HG03457 (cell line): ENCODE measurements around the gene UGT1A9.

Source experiments
- ATAC-seq: cut with Tn5 transposase; IDR thresholded peaks from one replicate; pipeline ENCODE4 v1.9.1; 2021; ENCODE audit warnings: moderate number of reproducible peaks; ENCODE audit not compliant: unreplicated experiment

UGT1A9 gene

DNA sequence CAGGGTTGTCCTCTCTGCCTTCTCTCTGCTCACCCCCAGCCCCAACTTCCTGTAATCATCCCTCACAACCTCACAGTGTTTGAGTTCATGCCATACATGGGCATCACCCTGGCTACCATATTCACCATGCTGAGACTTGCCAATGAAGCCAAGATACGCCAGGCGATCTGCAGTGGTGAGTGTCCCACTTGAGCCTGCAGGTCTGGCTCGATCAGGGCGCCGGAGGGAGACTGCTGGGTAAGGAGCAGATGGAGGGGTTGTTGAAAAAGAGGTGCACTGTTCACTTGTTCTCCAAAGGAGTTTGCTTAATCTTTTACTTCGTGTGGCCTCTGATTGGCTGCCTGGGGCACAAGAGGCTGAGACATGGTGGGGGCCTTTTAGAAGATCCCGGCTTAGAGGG lies 121.0 kb downstream of the UGT1A9 start:
- ATAC-seq, result no peak

DNA sequence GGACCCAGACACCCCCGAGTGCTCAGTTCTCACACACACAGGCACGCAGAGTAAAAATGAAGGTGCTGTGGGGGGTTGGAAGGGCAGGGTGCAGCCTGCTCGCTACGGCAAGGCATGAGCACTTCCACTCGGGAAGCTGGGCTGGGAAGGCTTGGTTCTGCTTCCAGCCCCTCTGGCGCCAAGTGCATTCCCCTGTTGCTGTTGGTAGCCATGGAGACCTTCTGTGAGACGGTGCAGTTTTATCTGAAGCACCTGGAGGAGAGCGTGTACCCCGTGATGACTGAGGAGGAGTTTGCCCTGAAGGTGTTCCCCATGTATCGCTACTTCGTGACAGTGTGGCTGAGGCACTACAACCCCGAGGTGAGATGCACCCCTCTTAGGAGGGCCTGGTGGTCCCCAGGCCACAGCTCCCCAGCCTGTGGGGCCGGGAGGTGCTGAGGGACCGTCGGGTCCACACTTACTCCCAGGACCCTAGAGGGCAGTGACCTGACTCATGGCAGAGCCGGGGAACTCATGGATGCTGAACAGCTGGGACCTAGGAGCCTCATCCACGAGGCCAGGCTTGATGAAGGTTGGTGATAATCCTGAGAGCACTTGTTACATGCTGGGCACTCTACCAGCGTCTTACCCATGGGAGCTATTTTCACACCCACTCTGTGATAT lies 121.9 kb downstream of the UGT1A9 start:
- no peak for ATAC-seq

DNA sequence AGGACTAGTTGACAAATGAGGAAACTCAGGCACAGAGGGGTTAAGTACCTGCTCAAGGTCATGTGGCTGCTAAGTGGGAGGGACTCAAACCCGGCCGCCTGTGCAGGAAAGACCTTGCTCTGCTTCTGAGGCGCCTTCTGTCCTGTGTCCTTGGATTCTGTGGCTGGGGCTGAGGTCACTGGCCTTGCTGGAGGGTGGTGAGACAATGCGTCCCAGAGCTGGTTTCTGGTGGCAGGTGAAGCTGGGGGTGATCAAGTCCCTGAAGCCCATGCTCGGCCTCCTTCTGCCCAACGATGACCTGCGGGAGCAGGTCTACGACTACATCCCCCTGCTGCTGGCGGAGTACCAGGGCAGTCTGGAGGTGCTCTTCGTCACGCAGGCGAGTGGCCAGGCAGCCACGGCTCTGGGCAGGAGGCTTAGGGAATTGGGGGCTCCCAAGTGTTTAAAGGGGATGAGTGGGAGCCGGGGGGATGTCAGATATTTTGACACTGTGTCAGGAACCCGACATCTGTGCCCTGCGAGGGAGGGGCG lies 122.5 kb downstream of the UGT1A9 start:
- ATAC-seq, result no peak

DNA sequence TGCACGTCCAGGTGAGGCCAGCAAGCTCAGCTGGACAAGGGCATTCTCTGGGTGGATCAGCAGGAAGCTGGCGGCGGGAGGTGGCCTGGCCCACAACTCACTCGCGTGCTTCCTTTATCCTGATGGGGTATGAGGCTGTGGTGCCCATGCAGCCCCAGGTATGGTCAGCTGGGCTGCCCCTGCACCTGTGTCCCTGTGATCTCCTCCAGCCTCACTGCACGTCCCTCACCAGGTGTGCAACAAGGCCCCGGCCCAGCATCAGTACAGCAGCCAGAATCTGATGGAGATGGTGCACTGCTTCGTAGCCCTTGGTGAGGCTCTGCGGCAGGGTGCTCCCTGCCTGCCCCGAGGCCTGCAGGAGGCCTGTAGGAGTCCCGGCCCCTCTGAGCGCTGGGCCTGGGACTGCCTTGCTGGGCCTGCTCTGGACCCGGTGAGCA lies 124.1 kb downstream of the UGT1A9 start:
- ATAC-seq, result no peak

GRCh38 chr2:233796254-233796653 lies 124.6 kb downstream of the UGT1A9 start:
- ATAC-seq, result no peak

- no peak for ATAC-seq
Measured at GRCh38 chr2:233798335-233799086, 126.8 kb downstream of the UGT1A9 start.

GRCh38 chr2:233799087-233799665 lies 127.5 kb downstream of the UGT1A9 start:
- no peak for ATAC-seq

- no peak for ATAC-seq
Measured at GRCh38 chr2:233799716-233800115, 128.0 kb downstream of the UGT1A9 start.

GRCh38 chr2:233800208-233800607 lies 128.5 kb downstream of the UGT1A9 start:
- no peak for ATAC-seq

- ATAC-seq, result no peak
Measured at GRCh38 chr2:233801357-233802131, 129.8 kb downstream of the UGT1A9 start.

DNA sequence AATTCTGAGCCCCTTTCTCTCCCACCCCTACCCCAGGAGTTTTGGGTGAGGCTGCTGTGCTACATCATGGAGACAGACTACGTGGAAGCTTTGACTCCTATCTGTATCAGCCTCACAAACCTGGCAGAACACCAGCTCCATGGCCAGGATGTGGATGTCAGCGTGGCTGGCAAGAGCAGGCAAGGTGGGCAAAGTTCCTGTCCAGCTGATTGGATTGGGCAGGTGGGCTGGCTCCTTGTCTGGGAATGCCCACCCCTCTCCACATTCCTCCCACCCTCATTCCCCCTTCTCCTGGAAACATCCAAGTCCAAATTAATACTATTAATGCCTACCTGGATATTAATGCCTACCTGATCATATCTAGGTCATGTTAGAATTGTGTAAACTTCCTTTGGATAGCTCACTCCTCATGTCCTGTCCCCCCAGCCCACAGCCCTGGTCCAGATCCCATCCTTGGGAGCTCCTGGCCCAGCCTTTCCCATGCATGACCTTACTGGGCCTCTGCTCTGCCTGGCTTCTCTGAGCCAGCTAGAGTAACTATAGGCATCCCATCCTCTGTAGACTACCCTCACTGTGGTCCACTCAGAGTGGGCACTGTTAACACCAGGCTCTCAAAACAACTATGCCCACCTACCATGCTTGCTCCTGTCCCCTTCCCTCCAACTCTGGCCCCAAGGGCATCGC lies 130.6 kb downstream of the UGT1A9 start:
- no peak for ATAC-seq

- ATAC-seq, result no peak
Measured at GRCh38 chr2:233803292-233803911, 131.7 kb downstream of the UGT1A9 start.

GRCh38 chr2:233803994-233804393 lies 132.3 kb downstream of the UGT1A9 start:
- no peak for ATAC-seq

DNA sequence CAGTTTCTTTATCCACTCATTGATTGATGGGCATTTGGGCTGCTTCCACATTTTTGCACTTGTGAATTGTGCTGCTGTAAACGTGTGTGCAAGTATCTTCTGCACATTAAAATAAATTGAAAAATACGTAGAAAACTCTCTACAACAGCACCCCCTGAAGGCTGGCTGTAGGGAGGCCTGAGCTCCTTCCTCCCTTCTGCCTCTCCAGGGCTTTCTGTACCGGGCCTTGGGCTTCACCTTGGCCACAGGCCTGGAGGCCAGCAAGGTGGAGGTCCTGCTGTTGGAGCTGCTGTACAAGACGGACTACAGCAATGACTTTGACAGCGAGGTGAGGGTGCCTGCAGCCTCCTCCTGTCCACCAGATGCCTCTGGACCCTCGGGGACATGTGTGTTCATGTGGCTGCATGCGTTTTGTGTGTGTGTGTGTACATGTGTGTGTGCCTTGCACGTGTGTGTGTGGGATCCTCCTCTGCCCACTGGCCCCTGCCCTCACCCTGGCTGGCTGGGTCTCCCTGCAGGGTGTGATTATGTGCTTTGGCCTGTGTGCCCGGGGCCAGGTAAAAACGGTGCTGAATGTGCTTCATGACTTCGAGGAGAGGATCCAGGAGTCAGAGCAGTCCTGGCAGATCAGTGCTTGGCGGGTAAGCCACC lies 135.6 kb downstream of the UGT1A9 start:
- no peak for ATAC-seq

GRCh38 chr2:233807966-233808935 lies 136.6 kb downstream of the UGT1A9 start:
- no peak for ATAC-seq

DNA sequence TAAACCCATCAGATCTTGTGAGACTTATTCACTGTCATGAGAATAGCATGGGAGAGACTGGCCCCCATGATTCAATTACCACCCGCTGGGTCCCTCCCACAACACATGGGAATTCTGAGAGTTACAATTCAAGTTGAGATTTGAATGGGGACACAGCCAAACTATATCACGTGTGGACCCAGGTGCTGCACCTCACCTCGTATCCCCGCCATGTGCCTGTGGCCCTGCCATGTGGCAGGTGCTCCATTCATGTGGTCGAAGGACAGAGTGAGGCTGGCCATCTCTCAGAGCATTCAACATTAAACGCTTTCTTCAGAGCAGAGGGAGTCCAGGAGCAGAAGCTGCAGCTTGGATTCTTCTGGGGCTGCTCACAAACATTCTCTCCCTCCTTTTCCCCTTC lies 138.7 kb downstream of the UGT1A9 start:
- ATAC-seq, result no peak

DNA sequence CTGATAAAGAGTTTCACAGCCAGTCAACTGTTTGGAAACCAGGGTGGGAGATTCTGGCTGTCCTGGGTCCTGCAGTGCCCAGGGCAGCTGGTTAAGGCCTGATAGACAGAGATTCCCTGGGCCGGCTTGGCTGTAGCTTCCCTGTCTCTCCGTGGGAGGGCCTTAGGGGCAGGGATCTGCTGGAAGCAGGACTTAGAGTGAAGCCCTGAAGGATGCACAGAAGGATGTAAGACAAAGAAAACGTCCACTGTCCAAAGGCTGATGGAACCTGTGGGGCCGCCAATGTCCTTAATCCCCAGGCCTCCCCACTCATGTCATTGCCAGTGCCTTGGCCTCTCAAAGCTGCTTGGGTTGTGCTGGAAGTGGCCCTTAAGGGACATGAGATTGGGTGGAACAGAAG lies 139.4 kb downstream of the UGT1A9 start:
- ATAC-seq, result no peak

GRCh38 chr2:233811732-233812131 lies 140.0 kb downstream of the UGT1A9 start:
- no peak for ATAC-seq
